HL-60/S4 treated with retinoic acid at 250 ng/mL for 4 days and 3 days (cell line): ENCODE data around the gene TSPAN11.
"Not testable (repeated sequence)": the region's sequence is repeated elsewhere in the genome, so short reads cannot be mapped to it uniquely, and the experiment has no call there.

Experiments used
- in situ Hi-C: fragments of 300-500 bp; cut with MboI; formaldehyde crosslinking; loops from 2 replicates; pipeline ENCODE4 v1.7.0; 2022; ENCODE audit warnings: low sequenced_read_pairs

Gene TSPAN11

GRCh38 chr12:30926243-30927221 is at the start of gene TSPAN11:
TSS of gene TSPAN11 (plus strand) at chr12:30926748. CDS start at chr12:30953992, 27,244 bp downstream.
- in situ Hi-C loops: no loop called here

GRCh38 chr12:30877105-30877875 is 49.3 kb upstream of the TSPAN11 start:
- in situ Hi-C loops: no loop called here

- in situ Hi-C loops: no loop called here
These were observed 48.5 kb upstream of the TSPAN11 start for GRCh38 chr12:30878024-30878423.

GRCh38 chr12:30880061-30880460 is 46.5 kb upstream of the TSPAN11 start:
- in situ Hi-C loops: no loop called here

- in situ Hi-C loops: no loop called here
These were observed 45.7 kb upstream of the TSPAN11 start for GRCh38 chr12:30880813-30881212.

GRCh38 chr12:30882706-30883105 is 43.8 kb upstream of the TSPAN11 start:
- in situ Hi-C loops: no loop called here

- in situ Hi-C loops: no loop called here
These were observed 41.7 kb upstream of the TSPAN11 start for GRCh38 chr12:30884799-30885198.

GRCh38 chr12:30885321-30885720 is 41.2 kb upstream of the TSPAN11 start:
- in situ Hi-C loops: no loop called here

- in situ Hi-C loops: no loop called here
These were observed 39.3 kb upstream of the TSPAN11 start for GRCh38 chr12:30887226-30887625.

GRCh38 chr12:30888241-30888640 is 38.3 kb upstream of the TSPAN11 start:
- in situ Hi-C loops: no loop called here

GRCh38 chr12:30894531-30894930 is 32.0 kb upstream of the TSPAN11 start:
- in situ Hi-C loops: not testable (repeated sequence)

GRCh38 chr12:30896461-30896860 is 30.1 kb upstream of the TSPAN11 start:
- in situ Hi-C loops: no loop called here

GRCh38 chr12:30898846-30899245 is 27.7 kb upstream of the TSPAN11 start:
- in situ Hi-C loops: no loop called here

GRCh38 chr12:30900351-30900750 is 26.2 kb upstream of the TSPAN11 start:
- in situ Hi-C loops: no loop called here

- in situ Hi-C loops: no loop called here
These were observed 24.5 kb upstream of the TSPAN11 start for GRCh38 chr12:30902001-30902400.

GRCh38 chr12:30902596-30902995 is 24.0 kb upstream of the TSPAN11 start:
- in situ Hi-C loops: no loop called here

- in situ Hi-C loops: no loop called here
These were observed 21.0 kb upstream of the TSPAN11 start for GRCh38 chr12:30905463-30906009.

GRCh38 chr12:30908076-30908721 is 18.3 kb upstream of the TSPAN11 start:
- in situ Hi-C loops: no loop called here

- in situ Hi-C loops: no loop called here
These were observed 17.7 kb upstream of the TSPAN11 start for GRCh38 chr12:30908722-30909348.

- in situ Hi-C loops: no loop called here
These were observed 17.1 kb upstream of the TSPAN11 start for GRCh38 chr12:30909349-30910037.
